GM15510 (cell line): ENCODE measurements around the gene NCOA3.

Experiments
- POLR2A ChIP-seq: IDR thresholded peaks from 3 replicates; pipeline ENCODE4 v1.6.1; 2011; ENCODE audit warnings: borderline replicate concordance; ENCODE audit not compliant: insufficient read length; ENCODE audit errors: extremely low read depth

NCOA3 gene

GRCh38 chr20:47687095-47687987 is 185.7 kb downstream of the NCOA3 start:
- TF ChIP-seq POLR2A, result no peak

GRCh38 chr20:47688385-47689381 is 187.0 kb downstream of the NCOA3 start:
- no peak for TF ChIP-seq POLR2A

- TF ChIP-seq POLR2A, result no peak
These were observed 188.0 kb downstream of the NCOA3 start for GRCh38 chr20:47689731-47690130.

GRCh38 chr20:47691625-47692024 is 189.9 kb downstream of the NCOA3 start:
- no peak for TF ChIP-seq POLR2A

GRCh38 chr20:47694021-47694818 is 192.5 kb downstream of the NCOA3 start:
- TF ChIP-seq POLR2A, result no peak

- TF ChIP-seq POLR2A, result no peak
These were observed 195.2 kb downstream of the NCOA3 start for GRCh38 chr20:47696856-47697255.

- no peak for TF ChIP-seq POLR2A
These were observed 196.5 kb downstream of the NCOA3 start for GRCh38 chr20:47698142-47698541.

- no peak for TF ChIP-seq POLR2A
These were observed 198.1 kb downstream of the NCOA3 start for GRCh38 chr20:47699818-47700217.

GRCh38 chr20:47700327-47700726 is 198.6 kb downstream of the NCOA3 start:
- TF ChIP-seq POLR2A, result no peak

- TF ChIP-seq POLR2A, result no peak
These were observed 199.9 kb downstream of the NCOA3 start for GRCh38 chr20:47701612-47702011.

GRCh38 chr20:47703748-47704147 is 202.1 kb downstream of the NCOA3 start:
- TF ChIP-seq POLR2A, result no peak

GRCh38 chr20:47704746-47705496 is 203.2 kb downstream of the NCOA3 start:
- TF ChIP-seq POLR2A, result no peak

- no peak for TF ChIP-seq POLR2A
These were observed 203.8 kb downstream of the NCOA3 start for GRCh38 chr20:47705497-47705856.

GRCh38 chr20:47706345-47706744 is 204.7 kb downstream of the NCOA3 start:
- no peak for TF ChIP-seq POLR2A
